Myocyte (in vitro differentiated cells): ENCODE data around the gene GNAI2. TPM values are rescaled to one million over a fixed set of nuclear protein-coding genes. Genes with fewer than 3 reads are reported as not detected.
"Not testable (repeated sequence)": the region's sequence is repeated elsewhere in the genome, so short reads cannot be mapped to it uniquely, and the experiment has no call there.

ENCODE experiments used
- DNase-seq: peaks from one replicate; pipeline ENCODE4 v3.0.0-alpha.2; 2012; ENCODE audit warnings: low read depth
- total RNA-seq: library from RNA; depleted of rRNA; stranded (reverse); fragments of >200 nt; gene quantifications from 2 replicates; pipeline ENCODE4 v1.2.3, GENCODE V29; 2014

GNAI2 gene
- total RNA-seq, 1 donor from 2014 or later = 138 TPM

GRCh38 chr3:50275141-50275995 is 39.4 kb downstream of the GNAI2 start:
- no peak for DNase-seq

GRCh38 chr3:50275996-50276761 is 40.2 kb downstream of the GNAI2 start:
- DNase-seq = no peak

- no peak for DNase-seq
Measured at GRCh38 chr3:50276762-50277101, 40.7 kb downstream of the GNAI2 start.

DNA sequence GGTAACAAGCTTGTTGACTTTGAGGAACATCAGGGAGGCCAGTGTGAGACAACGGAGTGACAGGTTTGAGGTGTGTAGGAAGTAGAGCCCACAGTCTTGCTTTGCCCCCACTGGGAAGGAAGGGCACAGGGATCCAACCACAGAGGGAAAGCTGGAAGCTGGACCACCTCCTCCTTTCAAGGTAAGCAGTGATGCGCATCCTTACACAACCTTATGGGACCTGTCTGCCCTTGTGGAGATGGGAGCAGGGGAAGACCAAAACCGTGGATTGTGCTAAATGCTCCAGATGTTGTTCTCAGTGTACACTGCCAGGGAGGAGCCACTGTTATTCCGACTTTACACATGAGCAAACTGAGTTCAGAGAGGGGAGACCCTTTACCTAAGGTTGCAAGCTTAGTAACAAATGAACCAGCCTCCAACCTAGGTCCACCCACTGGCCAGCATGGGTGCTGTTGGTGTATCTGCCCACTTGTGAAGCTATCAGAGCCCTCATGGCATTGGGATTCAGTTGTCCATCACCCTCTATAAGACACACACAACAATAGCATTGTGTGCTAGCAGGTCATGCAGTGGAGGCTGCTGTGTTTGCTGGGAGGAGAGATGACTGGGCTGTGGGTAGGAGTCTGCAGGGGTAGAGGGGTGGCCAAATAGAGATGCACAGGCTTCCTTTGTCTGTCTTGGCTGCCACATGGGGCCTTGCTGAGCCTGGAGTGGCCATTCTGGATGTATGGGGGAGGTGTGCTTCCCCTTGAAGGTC is 42.3 kb downstream of the GNAI2 start:
- DNase-seq = no peak

DNA sequence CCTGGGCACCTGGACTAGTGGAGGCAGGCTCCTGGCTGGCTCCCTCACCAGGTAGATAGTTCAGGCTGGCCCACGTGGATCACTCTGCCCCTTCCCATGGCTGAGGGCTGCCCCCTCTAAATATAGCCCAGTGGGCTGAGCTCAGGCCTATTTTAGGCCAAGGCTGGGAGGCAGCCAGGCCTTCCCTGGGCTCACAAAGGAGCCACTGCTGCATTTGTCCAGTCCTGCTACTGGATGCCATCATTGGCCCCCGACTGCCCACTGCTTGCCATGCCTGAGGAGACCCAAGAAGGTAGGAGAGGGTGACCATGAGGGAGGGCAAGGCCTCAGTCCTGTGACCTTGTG is 42.8 kb downstream of the GNAI2 start, which contains the start of gene LSMEM2:
TSS of gene LSMEM2 (plus strand) at position 208 of the 345 bp plus-strand sequence. CDS start at position 235, 27 bp downstream.
- DNase-seq = peak; percentile 83

DNA sequence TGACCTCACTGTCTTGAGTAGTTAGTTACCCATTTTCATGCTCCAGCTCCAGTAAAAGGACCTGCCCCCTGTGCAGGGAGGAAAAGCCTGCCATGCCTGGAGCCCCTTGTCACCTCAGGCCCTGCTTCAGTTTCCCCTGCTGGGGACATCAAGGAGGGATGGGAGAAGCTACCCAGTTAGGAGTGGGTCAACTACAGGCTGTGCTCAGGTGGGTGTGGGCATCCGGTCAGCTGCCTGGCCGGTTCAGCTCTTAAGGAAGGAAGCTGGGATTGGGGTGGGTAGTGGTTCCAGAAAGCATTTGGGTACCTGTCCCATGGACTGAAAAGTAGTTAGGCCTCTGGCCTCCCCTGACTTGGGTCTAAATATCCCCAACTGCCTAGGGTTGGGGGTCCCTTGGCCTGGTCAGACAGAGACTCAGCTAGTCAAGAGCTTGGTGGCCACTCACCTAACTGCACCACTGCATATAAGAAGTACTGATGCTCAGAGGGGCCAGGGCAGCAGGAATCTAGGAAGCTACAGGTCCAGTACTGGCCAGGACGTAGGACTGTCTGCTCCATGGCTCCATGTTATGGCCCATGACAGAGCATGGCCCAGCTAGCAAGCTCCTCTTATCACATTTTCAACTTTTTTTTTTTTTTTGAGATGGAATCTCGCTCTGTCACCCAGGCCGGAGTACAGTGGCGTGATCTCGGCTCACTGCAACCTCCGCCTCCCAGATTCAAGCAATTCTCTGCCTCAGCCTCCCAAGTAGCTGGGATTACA is 43.4 kb downstream of the GNAI2 start:
- no peak for DNase-seq

DNA sequence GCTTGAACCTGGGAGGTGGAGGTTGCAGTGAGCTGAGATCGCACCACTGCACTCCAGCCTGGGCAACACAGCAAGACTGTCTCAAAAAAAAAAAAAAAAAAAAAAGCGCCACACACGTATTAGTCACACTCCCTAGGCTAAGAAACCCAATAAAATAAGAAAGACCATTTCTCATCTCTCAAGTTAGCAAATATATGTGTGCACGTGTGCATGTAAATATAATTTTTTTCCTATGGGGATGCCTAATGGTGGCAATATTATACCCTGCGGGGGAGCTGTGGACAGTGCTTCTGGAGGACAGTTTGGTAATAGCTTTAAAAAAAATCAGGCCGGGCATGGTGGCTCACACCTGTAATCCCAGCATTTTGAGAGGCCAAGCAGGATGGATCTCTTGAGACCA is 48.1 kb downstream of the GNAI2 start:
- DNase-seq = not testable (repeated sequence)

- no peak for DNase-seq
Measured at GRCh38 chr3:50286322-50287227, 50.6 kb downstream of the GNAI2 start.

GRCh38 chr3:50287262-50287661 is 51.3 kb downstream of the GNAI2 start:
- DNase-seq = no peak

GRCh38 chr3:50288387-50289007 is 52.5 kb downstream of the GNAI2 start:
- DNase-seq = no peak

- no peak for DNase-seq
Measured at GRCh38 chr3:50289130-50289529, 53.1 kb downstream of the GNAI2 start.

DNA sequence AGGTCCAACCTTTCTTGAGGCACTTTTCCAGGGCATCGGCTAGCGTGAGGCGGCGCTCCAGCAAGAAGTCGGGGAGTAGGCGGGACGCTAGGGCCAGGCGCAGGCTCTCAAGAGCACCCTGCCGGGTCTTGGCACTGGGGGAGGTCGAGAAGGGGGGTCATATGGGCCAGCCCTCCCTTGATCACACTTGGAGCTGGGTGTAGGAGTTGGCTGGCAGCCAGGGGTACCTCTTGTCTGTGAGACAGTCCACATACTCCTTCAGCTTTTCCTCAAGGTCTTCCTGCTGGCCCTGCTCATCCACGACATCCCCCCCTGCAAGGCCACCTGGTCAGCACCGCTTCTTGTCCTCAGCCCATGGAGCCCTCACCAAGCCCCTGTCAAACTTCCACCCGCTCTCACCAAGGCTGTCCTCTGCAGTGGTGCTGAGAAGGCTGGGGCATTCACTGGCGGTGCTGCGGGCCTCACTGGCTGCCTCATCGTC is 54.2 kb downstream of the GNAI2 start:
- no peak for DNase-seq

- peak; percentile 99 for DNase-seq
Measured at GRCh38 chr3:50292159-50293078, 56.4 kb downstream of the GNAI2 start, which contains the start of gene IFRD2. Gene IFRD2 (minus strand): TSS chr3:50292429. CDS start chr3:50292274, 155 bp downstream.

- peak; percentile 10 for DNase-seq
Measured at GRCh38 chr3:50293079-50293801, 57.2 kb downstream of the GNAI2 start.

DNA sequence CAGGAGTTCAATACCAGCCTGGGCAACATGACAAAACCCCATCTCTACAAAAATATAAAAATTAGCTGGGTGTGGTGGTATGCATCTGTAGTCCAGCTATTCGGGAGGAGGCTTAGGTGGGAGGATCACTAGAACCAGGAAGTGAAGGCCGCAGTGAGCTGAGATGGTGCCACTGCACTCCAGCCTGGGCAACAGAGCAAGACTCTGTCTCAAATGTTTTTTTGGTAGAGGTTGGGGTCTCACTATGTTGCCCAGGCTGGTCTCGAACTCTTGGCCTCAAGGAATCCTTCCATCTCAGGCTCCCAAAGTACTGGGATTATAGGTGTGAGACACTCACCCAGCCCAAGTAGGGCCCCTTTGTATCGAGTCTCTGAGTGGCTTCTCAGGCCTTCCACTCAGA is 58.1 kb downstream of the GNAI2 start:
- DNase-seq = no peak

GRCh38 chr3:50294492-50295403 is 58.7 kb downstream of the GNAI2 start:
- no peak for DNase-seq
